Activated CD8-positive, alpha-beta memory T cell treated with anti-CD3 and anti-CD28 coated beads, Interleukin-2, amount 10 ng/mL, durations not matched to agents 7 days and 5 days (primary cell): ENCODE results near the gene CHCHD6. TPM values are rescaled to one million over a fixed set of nuclear protein-coding genes. Genes with fewer than 3 reads are reported as not detected.

Experiments used
- ATAC-seq: fragments of 150-1000 bp; cut with Tn5 transposase; one replicate; pipeline ENCODE4 v1.10.0; 2021; ENCODE audit warnings: moderate library complexity
- CTCF ChIA-PET: fragments of 350-600 bp; sonication (Branson Sonifier 250); formaldehyde crosslinking; loops from one replicate; lab custom pipeline; 2021; ENCODE audit warnings: antibody characterized with exemption; lab: Charles Lee
- DNase-seq: peaks from one replicate; pipeline ENCODE4 v3.0.0-alpha.2; 2020
- H3K27ac Mint-ChIP-seq: one replicate; pipeline ENCODE4 v1.8.0; 2021; ENCODE audit warnings: mild to moderate bottlenecking, mixed read lengths
- H3K27me3 Mint-ChIP-seq: one replicate; pipeline ENCODE4 v1.8.0; 2021; ENCODE audit warnings: mixed read lengths
- H3K36me3 Mint-ChIP-seq: one replicate; pipeline ENCODE4 v1.8.0; 2021; ENCODE audit warnings: mild to moderate bottlenecking, mixed read lengths
- H3K4me1 Mint-ChIP-seq: one replicate; pipeline ENCODE4 v1.8.0; 2021; ENCODE audit warnings: mixed read lengths
- H3K4me3 Mint-ChIP-seq: one replicate; pipeline ENCODE4 v1.8.0; 2021; ENCODE audit warnings: mild to moderate bottlenecking, moderate library complexity, mixed read lengths
- H3K9me3 Mint-ChIP-seq: one replicate; pipeline ENCODE4 v1.8.0; 2022; ENCODE audit warnings: low read depth, mixed read lengths
- total RNA-seq, 2 experiments: library from RNA; stranded (reverse); gene quantifications; one replicate each; pipeline ENCODE4 v1.2.3, GENCODE V29; 2021

The CHCHD6 gene, protein sequence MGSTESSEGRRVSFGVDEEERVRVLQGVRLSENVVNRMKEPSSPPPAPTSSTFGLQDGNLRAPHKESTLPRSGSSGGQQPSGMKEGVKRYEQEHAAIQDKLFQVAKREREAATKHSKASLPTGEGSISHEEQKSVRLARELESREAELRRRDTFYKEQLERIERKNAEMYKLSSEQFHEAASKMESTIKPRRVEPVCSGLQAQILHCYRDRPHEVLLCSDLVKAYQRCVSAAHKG
- 1 to 10 TPM; 7.7 to 9.0 TPM for total RNA-seq

DNA sequence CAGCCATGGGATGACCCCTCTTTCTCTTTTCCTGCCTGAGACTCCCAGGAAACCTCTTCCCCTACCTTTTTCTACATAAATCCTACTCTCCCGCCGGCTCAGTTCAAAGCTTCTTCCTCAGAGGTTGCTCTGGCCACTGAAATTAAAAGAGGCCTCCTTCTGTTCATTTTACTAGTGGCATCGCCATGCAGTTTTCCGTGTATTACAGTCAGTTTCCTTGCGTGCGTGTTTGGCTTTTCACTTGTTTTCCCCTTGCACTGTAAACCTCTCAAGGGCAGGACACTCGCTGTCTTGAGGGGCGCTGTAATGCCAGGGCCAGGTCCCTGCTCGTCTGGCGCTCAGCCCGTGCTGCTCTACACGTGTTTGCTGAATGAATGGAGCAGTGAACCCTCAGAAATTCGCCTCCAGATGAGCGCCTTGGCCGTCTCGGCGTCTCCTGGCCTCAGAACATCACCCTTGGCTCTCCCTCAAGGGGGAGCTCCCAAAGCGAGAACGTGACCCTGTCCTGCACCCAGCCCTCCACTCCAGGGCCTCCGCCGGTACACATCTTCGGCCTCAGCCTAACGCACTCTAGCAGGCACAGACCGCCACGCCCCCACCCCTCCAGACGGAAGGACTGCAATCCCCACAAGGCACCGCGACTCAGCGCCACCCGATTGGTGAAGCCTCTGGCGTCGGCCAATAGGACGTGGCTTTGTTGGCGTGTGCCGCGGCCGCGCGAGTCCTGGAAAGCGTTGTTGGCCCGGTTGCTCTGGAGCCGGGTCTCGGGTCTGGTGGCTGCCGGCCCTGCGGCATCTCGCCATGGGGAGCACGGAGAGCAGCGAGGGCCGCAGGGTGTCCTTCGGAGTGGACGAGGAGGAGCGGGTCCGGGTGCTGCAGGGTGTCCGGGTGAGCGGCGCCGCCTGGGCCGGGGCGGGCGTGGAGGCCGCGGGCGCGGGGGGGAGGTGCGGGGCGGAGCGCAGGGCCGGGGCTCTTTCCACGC is at the start of gene CHCHD6:
Gene CHCHD6 (plus strand): TSS at position 729 of the 982 bp plus-strand sequence. CDS start 73 bp downstream, at position 802.
- Mint-ChIP-seq H3K27ac (no peak within 1 kb of the TSS), H3K9me3 (no peaks in the 10 kb centered on the region), H3K4me1 (peaks cover 18% of the 10 kb centered on the region), H3K27me3 (peaks cover 35% of the 10 kb centered on the region), H3K4me3 (peak within 1 kb of the TSS; percentile 89), H3K36me3 (no peaks in the 10 kb centered on the region)
- ATAC-seq (peak; percentile 96), DNase-seq (peak; percentile 94)
- CTCF ChIA-PET = interaction anchor here (0.7 to 1.7 kb wide), 8 partner anchors 24 to 871 kb away, joined by 3 to 6 read pairs (median 3); no protein-coding TSS in a partner anchor

DNA sequence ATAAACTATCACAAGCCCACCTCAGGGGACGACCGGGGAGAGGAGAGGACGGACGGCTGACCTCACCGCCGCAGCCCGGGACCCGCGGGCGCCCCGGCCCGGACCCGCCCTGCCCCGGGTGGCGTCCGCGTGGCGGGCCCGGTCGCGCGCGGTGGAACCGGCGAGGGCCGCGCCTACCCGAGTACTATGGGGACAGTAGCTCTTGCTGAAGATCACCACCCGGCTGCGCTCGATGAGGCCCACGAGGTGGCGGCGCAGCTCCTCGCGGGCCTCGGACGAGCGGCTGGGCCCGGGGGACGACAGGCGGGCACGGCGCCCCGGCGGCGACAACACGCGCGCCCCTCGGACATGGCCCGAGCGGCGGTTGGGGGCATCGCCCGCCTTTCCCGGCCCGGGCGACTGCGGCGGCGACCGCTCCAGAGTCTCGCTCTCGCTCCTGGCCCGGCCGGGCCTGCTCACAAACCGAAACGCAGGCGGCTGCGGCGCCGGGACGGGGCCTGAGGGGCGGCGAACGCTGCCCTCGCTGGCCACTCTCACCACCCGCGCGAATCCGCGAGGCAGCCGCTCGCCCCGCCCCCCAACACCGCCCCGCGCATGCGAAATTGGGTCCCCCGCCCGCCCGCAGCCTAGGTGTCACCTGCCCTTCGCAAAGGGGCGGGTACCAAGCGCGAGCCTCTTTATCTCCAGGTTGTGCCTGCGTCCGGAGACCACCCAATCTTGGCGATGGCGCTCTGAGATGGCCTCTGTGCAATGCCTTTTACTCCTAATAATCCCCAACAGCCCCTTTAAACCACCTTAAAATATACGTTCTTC is 49.3 kb upstream of the CHCHD6 start, which contains the start of gene TXNRD3:
Gene TXNRD3 (minus strand): TSS at position 554 of the 813 bp plus-strand sequence.
- CTCF ChIA-PET = interaction anchor here (0.9 to 1.1 kb wide), 2 partner anchors 17 to 132 kb away, joined by 3 read pairs; no protein-coding TSS in a partner anchor
- Mint-ChIP-seq H3K27ac (no peak within 1 kb of the TSS), H3K4me3 (peak within 1 kb of the TSS; percentile 67), H3K27me3 (peaks cover 46% of the 10 kb centered on the region), H3K9me3 (no peaks in the 10 kb centered on the region), H3K4me1 (peaks cover 5% of the 10 kb centered on the region), H3K36me3 (no peaks in the 10 kb centered on the region)
- ATAC-seq (peak; percentile 86), DNase-seq (peak; percentile 67)

DNA sequence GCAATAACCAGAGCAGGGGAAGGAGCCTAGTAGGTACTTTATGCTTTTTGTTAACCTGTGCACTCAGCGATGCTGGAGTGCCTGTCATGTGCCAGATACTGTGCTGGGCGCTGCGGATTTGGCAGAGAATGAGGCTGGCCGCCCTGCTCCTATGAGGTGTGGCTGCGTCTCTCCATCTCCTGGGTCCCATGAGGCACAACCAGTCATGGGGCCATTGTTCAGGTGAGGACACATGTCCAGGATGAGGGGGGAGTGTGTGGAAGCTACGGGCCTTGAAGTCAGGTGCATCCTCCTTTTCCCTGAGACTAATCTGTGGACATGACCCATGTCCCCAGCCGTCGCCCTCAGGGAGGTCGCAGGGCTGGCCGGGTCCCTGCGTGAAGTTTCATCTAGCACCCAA is 48.2 kb upstream of the CHCHD6 start:
- Mint-ChIP-seq H3K4me1 (peaks cover 5% of the 10 kb centered on the region), H3K27me3 (peaks cover 43% of the 10 kb centered on the region), H3K27ac (no peak overlapping the region), H3K9me3 (no peaks in the 10 kb centered on the region), H3K4me3 (no peak overlapping the region), H3K36me3 (no peaks in the 10 kb centered on the region)
- CTCF ChIA-PET = no interaction called here
- no peak for ATAC-seq
- peak; percentile 39 for DNase-seq

DNA sequence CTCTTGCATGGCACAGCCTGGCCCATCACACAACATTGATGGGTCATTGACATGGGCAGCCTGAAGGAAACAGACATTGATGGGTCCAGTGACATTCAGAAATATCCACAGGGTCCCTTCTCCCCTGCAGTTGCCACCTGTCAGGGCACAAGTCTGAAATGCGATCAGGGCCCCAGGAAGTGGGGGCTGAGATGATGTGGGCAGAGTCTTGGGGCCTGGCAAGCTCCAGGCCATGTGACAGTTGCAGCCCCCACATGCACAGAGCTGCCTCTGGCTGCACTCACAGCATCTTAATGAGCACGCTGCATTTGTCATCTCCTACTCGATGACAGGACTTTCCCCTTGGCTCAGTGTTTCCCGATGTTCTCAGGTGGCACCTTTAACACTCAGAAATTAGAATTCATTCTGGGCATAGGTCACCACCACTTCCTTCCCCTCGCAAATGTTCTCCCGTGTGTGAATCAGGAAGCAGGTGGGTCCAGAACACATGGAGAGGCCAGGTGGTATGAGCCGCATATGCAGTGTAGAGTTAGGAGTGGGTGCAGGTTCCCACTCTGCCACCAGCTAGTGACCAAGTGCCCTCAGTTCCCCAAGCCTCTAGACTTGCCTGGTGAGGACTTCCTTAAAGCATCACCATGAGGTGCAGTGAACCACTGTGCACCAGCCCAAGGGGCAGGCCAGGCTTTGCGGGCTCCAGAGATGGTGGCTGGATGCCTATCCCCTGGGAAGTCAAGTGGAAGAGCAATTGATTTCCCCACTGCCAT is 47.5 kb upstream of the CHCHD6 start:
- Mint-ChIP-seq H3K36me3 (no peaks in the 10 kb centered on the region), H3K4me3 (no peak overlapping the region), H3K27ac (no peak overlapping the region), H3K4me1 (peaks cover 5% of the 10 kb centered on the region), H3K27me3 (peaks cover 45% of the 10 kb centered on the region), H3K9me3 (no peaks in the 10 kb centered on the region)
- CTCF ChIA-PET = interaction anchor here (1.4 kb wide), 1 partner anchor 22 kb away, joined by 4 read pairs; no protein-coding TSS in a partner anchor
- DNase-seq (peak; percentile 32), ATAC-seq (no peak)

DNA sequence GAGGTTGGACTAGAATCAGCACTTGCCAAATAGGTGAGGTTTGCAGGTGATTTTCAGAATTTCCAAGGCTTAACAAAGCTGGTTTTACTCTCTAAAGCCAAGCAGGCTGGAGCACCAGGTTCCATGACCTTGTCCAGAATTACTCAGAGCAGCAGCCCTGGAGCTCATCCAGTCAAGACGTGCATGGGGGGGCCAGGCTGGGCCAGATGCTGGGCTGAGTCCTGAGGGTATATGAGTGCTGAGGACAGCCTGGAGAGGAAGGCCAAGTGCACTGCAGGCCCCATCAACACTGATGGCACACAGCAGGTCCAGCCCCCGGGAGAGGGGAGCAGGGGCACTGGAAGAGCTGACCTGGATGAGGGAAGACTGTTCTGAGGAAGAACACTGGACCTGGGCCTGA is 46.1 kb upstream of the CHCHD6 start:
- H3K27ac Mint-ChIP-seq = no peak overlapping the region
- CTCF ChIA-PET = interaction anchor here (1.4 kb wide), 1 partner anchor 21 kb away, joined by 4 read pairs; no protein-coding TSS in a partner anchor
- H3K9me3 Mint-ChIP-seq = no peaks in the 10 kb centered on the region
- peaks cover 5% of the 10 kb centered on the region for H3K4me1 Mint-ChIP-seq
- DNase-seq (no peak), ATAC-seq (no peak)
- peaks cover 42% of the 10 kb centered on the region for H3K27me3 Mint-ChIP-seq
- no peaks in the 10 kb centered on the region for H3K36me3 Mint-ChIP-seq
- no peak overlapping the region for H3K4me3 Mint-ChIP-seq

DNA sequence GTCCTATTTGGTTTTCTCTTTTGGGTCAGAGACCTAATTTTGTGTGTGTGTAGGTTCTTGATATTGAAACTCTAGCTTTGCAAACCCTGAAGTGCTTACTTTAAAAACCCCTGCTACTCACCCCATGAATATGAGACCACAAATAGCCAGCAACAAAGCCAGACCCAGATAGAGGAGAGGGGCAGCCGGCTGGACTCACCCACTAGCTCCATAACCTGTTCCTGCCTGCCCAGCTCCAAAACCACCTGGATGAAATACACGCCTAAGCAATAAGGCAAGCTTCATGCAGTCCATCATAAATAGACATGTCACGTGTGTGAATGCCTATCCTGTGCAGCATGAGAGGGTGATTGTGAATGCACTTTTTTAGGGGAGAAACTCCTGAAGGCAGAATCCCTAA is 45.5 kb upstream of the CHCHD6 start:
- H3K27me3 Mint-ChIP-seq = peaks cover 35% of the 10 kb centered on the region
- no peak overlapping the region for H3K27ac Mint-ChIP-seq
- no peaks in the 10 kb centered on the region for H3K9me3 Mint-ChIP-seq
- DNase-seq = peak; percentile 34
- CTCF ChIA-PET = no interaction called here
- H3K4me1 Mint-ChIP-seq = peaks cover 5% of the 10 kb centered on the region
- no peak for ATAC-seq
- no peak overlapping the region for H3K4me3 Mint-ChIP-seq
- no peaks in the 10 kb centered on the region for H3K36me3 Mint-ChIP-seq

DNA sequence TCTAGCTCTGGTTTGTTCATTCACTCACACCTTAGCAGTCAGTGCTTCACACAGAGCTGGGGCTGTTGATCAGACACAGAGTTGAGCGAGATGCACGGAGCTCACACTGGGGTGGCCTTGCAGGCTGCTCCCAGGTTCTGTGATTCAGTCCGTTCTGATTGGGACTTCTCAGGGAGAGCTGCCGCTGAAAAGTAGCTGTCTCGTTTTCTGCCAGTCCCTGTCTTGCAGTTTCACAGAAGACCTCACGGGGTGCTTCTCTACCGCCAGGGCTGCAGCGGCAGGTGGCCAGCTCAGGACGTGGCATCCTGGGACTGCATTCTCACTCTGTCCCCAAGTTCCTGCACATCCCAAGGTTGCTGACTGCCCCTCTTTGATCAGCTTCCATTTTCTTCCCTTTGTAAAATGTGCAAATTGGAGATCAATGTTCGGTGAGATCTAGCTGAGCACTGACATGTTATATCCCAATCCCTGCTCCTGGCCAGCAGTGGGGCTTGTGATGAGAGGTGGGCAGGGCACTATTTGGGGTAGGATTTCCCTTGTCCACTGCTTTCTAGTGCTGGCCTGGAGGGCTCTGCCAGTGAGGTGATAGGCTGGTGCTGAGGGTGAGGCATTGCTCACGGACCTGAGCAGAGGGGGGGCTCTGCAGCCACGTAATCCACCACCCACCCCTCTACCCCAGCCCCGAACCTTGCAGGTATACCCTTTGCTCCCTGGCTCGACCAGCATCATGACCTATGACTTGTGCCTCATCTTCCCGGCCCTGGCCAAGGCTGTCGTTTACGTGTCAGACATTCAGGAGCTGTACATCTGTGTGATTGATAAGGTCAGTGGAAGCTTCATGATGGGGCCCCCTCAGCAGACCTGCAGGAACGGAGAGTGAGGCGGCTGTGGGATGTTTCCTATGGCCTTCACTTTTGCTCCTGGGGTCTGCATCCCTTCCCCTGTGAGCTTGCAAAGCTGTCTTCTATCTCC is 43.8 kb upstream of the CHCHD6 start:
- H3K9me3 Mint-ChIP-seq = no peaks in the 10 kb centered on the region
- H3K27ac Mint-ChIP-seq = no peak overlapping the region
- H3K27me3 Mint-ChIP-seq = peaks cover 27% of the 10 kb centered on the region
- no peak overlapping the region for H3K4me3 Mint-ChIP-seq
- no peaks in the 10 kb centered on the region for H3K4me1 Mint-ChIP-seq
- CTCF ChIA-PET = interaction anchor here (1.2 kb wide), 1 partner anchor 19 kb away, joined by 3 read pairs; no protein-coding TSS in a partner anchor
- DNase-seq (peak; percentile 36), ATAC-seq (no peak)
- no peaks in the 10 kb centered on the region for H3K36me3 Mint-ChIP-seq

DNA sequence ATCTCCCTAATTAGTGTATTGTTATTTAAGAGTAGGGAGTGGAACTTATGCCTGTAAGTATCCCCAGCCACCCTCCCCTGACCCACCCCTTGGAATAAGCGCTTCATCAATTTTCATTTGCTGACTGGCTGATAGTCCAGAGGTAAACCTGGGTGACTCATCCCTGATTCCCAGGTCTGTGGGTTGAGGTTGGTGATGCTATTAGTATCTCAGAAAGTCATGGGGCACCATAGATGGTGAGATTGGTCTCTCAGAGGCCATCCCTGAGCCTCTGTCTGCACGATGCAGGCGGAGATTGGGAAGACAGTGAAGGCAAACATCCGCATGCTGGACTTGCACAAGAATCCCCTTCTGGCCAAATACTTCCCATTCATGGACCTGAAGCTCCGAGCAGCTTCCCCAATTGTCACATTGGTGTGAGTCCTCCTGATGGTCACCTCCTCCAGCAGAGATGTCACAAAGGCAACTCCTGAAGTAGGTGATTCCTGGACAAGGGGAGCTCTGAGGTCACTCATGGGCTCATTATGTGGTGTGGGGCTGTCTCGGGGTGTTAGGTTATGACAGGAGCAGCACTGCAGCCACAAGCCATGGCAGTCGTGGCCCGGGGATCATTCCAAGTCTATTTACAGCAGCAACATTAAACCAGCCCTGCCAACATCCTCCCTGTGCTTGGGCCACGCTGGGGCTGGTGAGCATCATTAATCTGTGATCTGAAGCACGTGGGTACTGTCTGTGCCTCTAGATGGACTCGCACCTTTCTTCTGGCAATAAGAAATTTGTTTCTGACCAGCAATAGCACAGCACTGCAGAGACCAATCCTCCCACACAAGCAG is 42.3 kb upstream of the CHCHD6 start:
- H3K9me3 Mint-ChIP-seq = no peaks in the 10 kb centered on the region
- H3K36me3 Mint-ChIP-seq = no peaks in the 10 kb centered on the region
- ATAC-seq = no peak
- H3K27ac Mint-ChIP-seq = no peak overlapping the region
- H3K4me1 Mint-ChIP-seq = peaks cover 9% of the 10 kb centered on the region
- CTCF ChIA-PET = interaction anchor here (1.1 kb wide), 1 partner anchor 18 kb away, joined by 3 read pairs; no protein-coding TSS in a partner anchor
- peaks cover 14% of the 10 kb centered on the region for H3K27me3 Mint-ChIP-seq
- no peak overlapping the region for H3K4me3 Mint-ChIP-seq
- peak; percentile 27 for DNase-seq

DNA sequence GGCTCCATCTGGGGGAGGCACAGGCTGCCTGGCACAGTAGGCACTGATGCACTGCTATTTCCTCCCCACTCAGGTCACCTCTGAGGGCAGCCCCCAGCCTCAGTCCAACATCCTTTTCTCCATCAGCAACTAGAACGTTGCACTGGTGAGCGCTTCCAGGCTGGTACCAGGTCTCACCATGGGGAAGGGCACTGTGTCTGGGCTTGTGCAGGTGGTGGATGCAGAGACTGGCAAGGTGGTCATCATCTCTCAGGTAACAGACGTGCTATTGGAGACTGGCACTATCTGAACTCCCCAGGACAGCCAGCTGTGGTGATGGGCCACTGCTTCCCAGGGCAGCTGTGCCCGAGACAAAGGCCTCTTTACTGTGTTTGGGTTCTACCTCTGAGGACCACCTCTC is 40.8 kb upstream of the CHCHD6 start:
- Mint-ChIP-seq H3K27ac (no peak overlapping the region), H3K36me3 (no peaks in the 10 kb centered on the region), H3K4me3 (no peak overlapping the region), H3K4me1 (peaks cover 9% of the 10 kb centered on the region), H3K9me3 (no peaks in the 10 kb centered on the region), H3K27me3 (peaks cover 12% of the 10 kb centered on the region)
- CTCF ChIA-PET = no interaction called here
- ATAC-seq (no peak), DNase-seq (peak; percentile 11)

DNA sequence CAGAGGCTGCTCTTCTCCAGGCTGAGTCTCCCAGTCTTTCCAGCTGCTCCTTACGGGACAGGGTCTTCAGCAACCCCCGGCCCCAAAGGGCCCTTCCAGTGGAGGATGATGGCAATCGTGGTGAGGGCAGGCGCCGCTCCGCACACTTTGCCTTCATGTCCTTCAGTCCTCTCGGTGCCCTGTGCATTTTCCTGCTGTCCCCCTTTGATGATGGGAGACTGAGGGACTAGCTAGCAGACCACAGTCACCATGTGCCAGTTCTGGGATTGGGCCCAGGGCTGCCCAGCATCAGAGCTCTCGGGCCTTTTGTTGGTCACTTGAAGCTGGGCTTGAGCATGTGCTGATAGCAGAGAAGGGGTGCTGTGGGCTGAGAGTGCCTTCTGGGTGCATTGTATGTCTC is 40.3 kb upstream of the CHCHD6 start:
- CTCF ChIA-PET = no interaction called here
- Mint-ChIP-seq H3K4me1 (peaks cover 9% of the 10 kb centered on the region), H3K27ac (no peak overlapping the region), H3K27me3 (peaks cover 12% of the 10 kb centered on the region), H3K9me3 (no peaks in the 10 kb centered on the region), H3K4me3 (no peak overlapping the region), H3K36me3 (no peaks in the 10 kb centered on the region)
- ATAC-seq (no peak), DNase-seq (peak; percentile 21)
